Epithelial cell of esophagus (primary cell): ENCODE data around the gene MAN2C1.
A peak's percentile ranks its signal among the peaks of the same experiment; 100 is the strongest.
"Not testable (repeated sequence)": the region's sequence is repeated elsewhere in the genome, so short reads cannot be mapped to it uniquely, and the experiment has no call there.

Experiments
- DNase-seq: peaks from one replicate; pipeline ENCODE4 v3.0.0; 2010; ENCODE audit warnings: low read depth
- H3K4me3 ChIP-seq: 2 replicates; pipeline ENCODE4 v1.5.1; 2011; ENCODE audit warnings: mild to moderate bottlenecking, low read length, control low read depth
- TF ChIP-seq, protein P1 (sequence below): IDR thresholded peaks from 2 replicates; pipeline ENCODE4 v1.5.1; 2011; ENCODE audit warnings: low read depth, mild to moderate bottlenecking, low read length, control low read depth, inconsistent platforms; ENCODE audit not compliant: insufficient read depth; ENCODE audit errors: missing control alignments

Gene MAN2C1

DNA sequence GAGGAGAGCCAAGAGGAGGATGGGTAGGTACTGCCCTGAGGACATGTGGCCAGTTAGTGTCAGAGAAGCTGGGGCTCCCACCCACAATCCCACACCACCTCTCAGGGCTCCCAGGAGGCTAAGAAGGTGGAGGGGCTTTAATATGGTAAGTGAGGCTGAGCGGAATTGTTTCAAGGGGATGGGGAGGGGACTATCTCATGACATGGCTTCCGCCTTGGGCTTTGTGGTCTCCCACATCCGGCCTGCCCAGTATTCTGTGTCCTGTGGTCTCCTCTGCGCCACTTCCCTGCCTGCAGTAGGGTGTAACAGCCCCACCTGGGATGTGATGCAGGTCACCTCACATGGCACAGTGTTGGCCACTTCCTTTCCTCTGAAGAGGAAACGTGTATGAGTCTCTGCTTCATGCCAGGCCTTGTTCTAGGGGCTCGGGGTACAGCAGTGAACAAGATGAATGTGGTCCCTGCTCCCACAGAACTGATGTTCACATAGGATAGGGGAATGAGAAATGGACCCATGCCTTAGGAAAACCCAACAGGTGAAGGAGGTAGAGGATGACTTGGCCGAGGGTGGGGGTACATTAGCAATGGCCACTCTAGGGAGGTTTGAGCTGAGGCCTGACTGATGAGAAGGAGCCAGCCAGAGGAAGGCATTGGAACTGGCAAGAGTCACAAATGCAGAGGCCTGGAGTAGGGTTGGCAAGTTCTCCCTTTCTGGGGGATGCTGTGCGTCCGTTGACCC is 18.4 kb downstream of the MAN2C1 start:
- TF ChIP-seq, protein P1, sequence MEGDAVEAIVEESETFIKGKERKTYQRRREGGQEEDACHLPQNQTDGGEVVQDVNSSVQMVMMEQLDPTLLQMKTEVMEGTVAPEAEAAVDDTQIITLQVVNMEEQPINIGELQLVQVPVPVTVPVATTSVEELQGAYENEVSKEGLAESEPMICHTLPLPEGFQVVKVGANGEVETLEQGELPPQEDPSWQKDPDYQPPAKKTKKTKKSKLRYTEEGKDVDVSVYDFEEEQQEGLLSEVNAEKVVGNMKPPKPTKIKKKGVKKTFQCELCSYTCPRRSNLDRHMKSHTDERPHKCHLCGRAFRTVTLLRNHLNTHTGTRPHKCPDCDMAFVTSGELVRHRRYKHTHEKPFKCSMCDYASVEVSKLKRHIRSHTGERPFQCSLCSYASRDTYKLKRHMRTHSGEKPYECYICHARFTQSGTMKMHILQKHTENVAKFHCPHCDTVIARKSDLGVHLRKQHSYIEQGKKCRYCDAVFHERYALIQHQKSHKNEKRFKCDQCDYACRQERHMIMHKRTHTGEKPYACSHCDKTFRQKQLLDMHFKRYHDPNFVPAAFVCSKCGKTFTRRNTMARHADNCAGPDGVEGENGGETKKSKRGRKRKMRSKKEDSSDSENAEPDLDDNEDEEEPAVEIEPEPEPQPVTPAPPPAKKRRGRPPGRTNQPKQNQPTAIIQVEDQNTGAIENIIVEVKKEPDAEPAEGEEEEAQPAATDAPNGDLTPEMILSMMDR, result no peak
- no peak for DNase-seq
- H3K4me3 ChIP-seq, result no peak overlapping the region

GRCh38 chr15:75349351-75349669 is 19.1 kb downstream of the MAN2C1 start:
- DNase-seq, H3K4me3 ChIP-seq: not testable (repeated sequence)

GRCh38 chr15:75348562-75349350 is 19.7 kb downstream of the MAN2C1 start:
- TF ChIP-seq, protein P1, result no peak
- DNase-seq, result peak; percentile 26
- peak overlapping the region; percentile 86 for H3K4me3 ChIP-seq

GRCh38 chr15:75348034-75348561 is 20.3 kb downstream of the MAN2C1 start:
- DNase-seq, result no peak
- peak overlapping the region; percentile 86 for H3K4me3 ChIP-seq
- TF ChIP-seq, protein P1, result no peak

DNA sequence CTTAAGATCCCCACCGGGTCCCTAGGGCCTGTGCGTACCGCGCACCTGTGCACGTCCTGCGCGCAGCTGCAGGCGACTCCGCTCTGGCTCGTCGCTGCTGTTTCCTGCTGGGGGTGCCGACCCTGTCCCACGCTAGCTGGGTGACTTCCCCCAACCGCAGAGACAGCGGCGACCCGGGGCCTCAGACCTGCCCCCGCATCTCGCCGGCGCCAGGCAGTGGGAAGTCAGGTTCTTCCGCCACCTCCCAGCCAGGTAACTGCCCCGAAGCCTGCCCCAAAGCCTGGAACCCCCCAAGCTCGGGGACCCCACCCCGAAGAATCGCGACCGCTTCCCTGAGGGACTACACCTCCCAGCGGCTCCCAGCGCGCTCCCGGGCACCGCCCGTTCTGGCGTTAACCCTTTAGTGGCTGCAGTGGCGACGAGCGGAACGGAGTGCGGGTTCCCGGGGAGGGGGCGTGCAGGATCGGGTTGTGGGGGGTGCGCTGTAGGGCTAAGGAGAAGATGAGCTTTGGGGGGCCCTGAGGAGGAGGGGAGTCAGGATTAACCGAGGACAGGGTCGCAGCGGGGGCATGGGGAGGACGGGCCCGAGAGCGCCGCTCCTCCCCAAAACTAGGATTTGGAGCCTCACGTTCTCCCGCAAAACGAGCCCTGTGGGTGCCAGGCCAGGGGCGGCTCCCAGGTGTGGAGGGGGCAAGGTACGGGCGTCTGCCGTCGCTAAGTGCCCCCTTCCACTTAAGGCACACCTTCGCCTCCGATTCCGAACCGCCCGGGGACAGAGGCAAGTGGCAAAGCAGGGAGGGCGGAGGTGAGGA is 21.0 kb downstream of the MAN2C1 start:
- peak; percentile 40 for DNase-seq
- TF ChIP-seq, protein P1, result no peak
- peak overlapping the region; percentile 86 for H3K4me3 ChIP-seq

GRCh38 chr15:75346796-75347221 is 21.6 kb downstream of the MAN2C1 start, which contains the start of gene NEIL1:
NEIL1 (plus strand) TSS chr15:75347039; CDS start chr15:75348906, 1,867 bp downstream.
- TF ChIP-seq, protein P1, result no peak
- H3K4me3 ChIP-seq, result peak within 1 kb of the TSS; percentile 86
- peak; percentile 49 for DNase-seq

GRCh38 chr15:75343953-75344352 is 24.5 kb downstream of the MAN2C1 start:
- DNase-seq, H3K4me3 ChIP-seq: not testable (repeated sequence)
